Epithelial cell of proximal tubule (primary cell): ENCODE results near the gene OOSP2. TPM values are rescaled to one million over a fixed set of nuclear protein-coding genes. Genes with fewer than 3 reads are reported as not detected.

Source experiments
- DNase-seq: peaks from one replicate; pipeline ENCODE4 v3.0.0-alpha.2; 2011; ENCODE audit warnings: low read depth
- H3K4me3 ChIP-seq: 2 replicates; pipeline ENCODE4 v1.5.1; 2011; ENCODE audit warnings: low read depth, mild to moderate bottlenecking, low read length
- CTCF ChIP-seq: conservative IDR thresholded peaks from 2 replicates; pipeline ENCODE4 v1.5.1; 2012; ENCODE audit warnings: low read depth, mild to moderate bottlenecking, low read length
- total RNA-seq: library from RNA; depleted of rRNA; stranded (reverse); fragments of >200 nt; gene quantifications from 2 replicates; pipeline ENCODE4 v1.2.3, GENCODE V29; 2015

Gene OOSP2
- total RNA-seq, 1 donor from 2014 or later = not detected

- H3K4me3 ChIP-seq = no peak overlapping the region
- no peak for DNase-seq
- no peak for TF ChIP-seq CTCF
Measured at GRCh38 chr11:60095477-60096120, 55.4 kb downstream of the OOSP2 start.

GRCh38 chr11:60097189-60097588, 57.0 kb downstream of the OOSP2 start:
- no peak for DNase-seq
- TF ChIP-seq CTCF = no peak

More at GRCh38 chr11:60097189-60097588, 57.0 kb downstream of the OOSP2 start:
- H3K4me3 ChIP-seq = no peak overlapping the region

Other genes with a start within 250 kb of the OOSP2 start
- gene MRPL16, start 229.6 kb upstream of the OOSP2 start, total RNA-seq = 76.9 and 92.6 TPM in 2 replicates
- gene CBLIF, start 194.9 kb upstream of the OOSP2 start, total RNA-seq = not detected in 2 replicates
- 0.80 and 1.3 TPM in 2 replicates for gene TCN1, start 173.9 kb upstream of the OOSP2 start, total RNA-seq
- not detected in 2 replicates for gene OOSP3, start 161.6 kb upstream of the OOSP2 start, total RNA-seq
- gene OOSP1, start 102.0 kb upstream of the OOSP2 start, total RNA-seq = not detected in 2 replicates
- gene OOSP4A, start 76.4 kb upstream of the OOSP2 start, total RNA-seq = not detected in 2 replicates
- gene OOSP4B, start 23.2 kb upstream of the OOSP2 start, total RNA-seq = not detected in 2 replicates
- gene MS4A3, start 16.3 kb downstream of the OOSP2 start, total RNA-seq = not detected in 2 replicates
- not detected in 2 replicates for gene MS4A2, start 48.3 kb downstream of the OOSP2 start, total RNA-seq
- not detected in 2 replicates for gene MS4A6A, start 142.7 kb downstream of the OOSP2 start, total RNA-seq
- gene MS4A4E, start 202.7 kb downstream of the OOSP2 start, total RNA-seq = not detected in 2 replicates
- gene MS4A4A, start 240.3 kb downstream of the OOSP2 start, total RNA-seq = not detected in 2 replicates